A673 (cell line): Measurements from ENCODE around the gene FHIT.

Source experiments
- CTCF ChIP-seq: fragments of 300-800, 200-600 bp; sonication (generic); conservative IDR thresholded peaks from 2 replicates; pipeline ENCODE4 v1.5.1; 2017; ENCODE audit warnings: low read depth, mild to moderate bottlenecking, antibody characterized with exemption, low read length, moderate library complexity, mixed read lengths
- EZH2 ChIP-seq: fragments of 200-600 bp; sonication (generic); IDR thresholded peaks from 2 replicates; pipeline ENCODE4 v1.6.1; 2017; ENCODE audit warnings: borderline replicate concordance, low read depth, mild to moderate bottlenecking, mixed read lengths, antibody characterized with exemption, low read length; ENCODE audit not compliant: poor library complexity, severe bottlenecking

- no peak for TF ChIP-seq CTCF
- TF ChIP-seq EZH2: no peak
Measured at GRCh38 chr3:60979461-60980341, 271.6 kb downstream of the FHIT start.
